Trophoblast cell (in vitro differentiated cells and primary cell): ENCODE data around the gene ATXN2.
A peak's percentile ranks its signal among the peaks of the same experiment; 100 is the strongest.

ENCODE experiments used
- DNase-seq, 2 donors: peaks; one replicate each; pipeline ENCODE4 v3.0.0-alpha.2; 2016
- H2AFZ ChIP-seq: 2 replicates; pipeline ENCODE4 v1.6.1; 2013; ENCODE audit warnings: low read length, moderate library complexity, mild to moderate bottlenecking; ENCODE audit not compliant: insufficient read depth, poor library complexity
- H2AK5ac ChIP-seq: 2 replicates; pipeline ENCODE4 v1.6.1; 2013; ENCODE audit warnings: mild to moderate bottlenecking, low read length
- H2BK120ac ChIP-seq: 2 replicates; pipeline ENCODE4 v1.6.1; 2013; ENCODE audit warnings: low read length, mild to moderate bottlenecking, moderate library complexity; ENCODE audit not compliant: insufficient read depth, poor library complexity
- H2BK12ac ChIP-seq: 2 replicates; pipeline ENCODE4 v1.6.1; 2013; ENCODE audit warnings: mild to moderate bottlenecking, low read length, moderate library complexity
- H2BK5ac ChIP-seq: 2 replicates; pipeline ENCODE4 v1.6.1; 2013; ENCODE audit warnings: low read length, low read depth, moderate library complexity, mild to moderate bottlenecking; ENCODE audit not compliant: poor library complexity
- H3K14ac ChIP-seq: 2 replicates; pipeline ENCODE4 v1.6.1; 2013; ENCODE audit warnings: mild to moderate bottlenecking, low read length
- H3K18ac ChIP-seq: 2 replicates; pipeline ENCODE4 v1.6.1; 2013; ENCODE audit warnings: mild to moderate bottlenecking, low read length
- H3K23ac ChIP-seq: 2 replicates; pipeline ENCODE4 v1.6.1; 2013; ENCODE audit warnings: low read length
- H3K27ac ChIP-seq: 2 replicates; pipeline ENCODE4 v1.5.1; 2013; ENCODE audit warnings: low read depth, mild to moderate bottlenecking, inconsistent platforms, low read length, moderate library complexity
- H3K27me3 ChIP-seq: 2 replicates; pipeline ENCODE4 v1.6.1; 2013; ENCODE audit warnings: inconsistent platforms, mild to moderate bottlenecking, low read length, moderate library complexity; ENCODE audit not compliant: insufficient read depth
- H3K36me3 ChIP-seq, 2 experiments: 1 replicate in 1 of 2; 2 replicates in 1 of 2; pipeline ENCODE4 v1.6.1; 2013; ENCODE audit warnings: low read length in 2 of 2, mild to moderate bottlenecking in 2 of 2, moderate library complexity in 1 of 2; ENCODE audit not compliant: insufficient read depth in 2 of 2, control insufficient read depth in 1 of 2
- H3K4ac ChIP-seq: 2 replicates; pipeline ENCODE4 v1.6.1; 2013; ENCODE audit warnings: low read depth, mild to moderate bottlenecking, low read length, moderate library complexity
- H3K4me1 ChIP-seq, 2 experiments: 1 replicate in 1 of 2; 2 replicates in 1 of 2; pipeline ENCODE4 v1.6.1; 2013; ENCODE audit warnings: low read length in 2 of 2, mild to moderate bottlenecking in 2 of 2, moderate library complexity in 1 of 2; ENCODE audit not compliant: insufficient read depth in 2 of 2, control insufficient read depth in 1 of 2
- H3K4me2 ChIP-seq: 2 replicates; pipeline ENCODE4 v1.6.1; 2013; ENCODE audit warnings: inconsistent platforms, mild to moderate bottlenecking, low read length, moderate library complexity
- H3K4me3 ChIP-seq: 2 replicates; pipeline ENCODE4 v1.5.1; 2013; ENCODE audit warnings: mild to moderate bottlenecking, low read depth, low read length, inconsistent platforms
- H3K79me1 ChIP-seq: one replicate; pipeline ENCODE4 v1.6.1; 2013; ENCODE audit warnings: low read length
- H3K79me2 ChIP-seq: 2 replicates; pipeline ENCODE4 v1.6.1; 2013; ENCODE audit warnings: low read length, mild to moderate bottlenecking; ENCODE audit not compliant: control insufficient read depth, insufficient read depth, poor library complexity
- H3K9ac ChIP-seq: 2 replicates; pipeline ENCODE4 v1.6.1; 2013; ENCODE audit warnings: mild to moderate bottlenecking, low read length
- H3K9me3 ChIP-seq: 2 replicates; pipeline ENCODE4 v1.6.1; 2013; ENCODE audit warnings: low read depth, mild to moderate bottlenecking, control low read depth, inconsistent platforms, low read length; ENCODE audit not compliant: insufficient read depth
- H4K12ac ChIP-seq: 2 replicates; pipeline ENCODE4 v1.6.1; 2013; ENCODE audit warnings: low read depth, mild to moderate bottlenecking, low read length, moderate library complexity
- H4K8ac ChIP-seq: 2 replicates; pipeline ENCODE4 v1.6.1; 2013; ENCODE audit warnings: low read depth, mild to moderate bottlenecking, low read length, moderate library complexity
- H4K91ac ChIP-seq: one replicate; pipeline ENCODE4 v1.6.1; 2013; ENCODE audit warnings: low read depth, mild to moderate bottlenecking, low read length, moderate library complexity
- WGBS: extraction: QIAGEN DNeasy Blood & Tissue Kit; methylation state at CpG from one replicate; pipeline ENCODE4 v1.1.7; 2013; ENCODE audit warnings: missing lambda C conversion rate; ENCODE audit not compliant: insufficient read length, insufficient coverage; ENCODE audit errors: extremely low coverage; 5-methylcytosine and 5-hydroxymethylcytosine counted together

ATXN2 gene

DNA sequence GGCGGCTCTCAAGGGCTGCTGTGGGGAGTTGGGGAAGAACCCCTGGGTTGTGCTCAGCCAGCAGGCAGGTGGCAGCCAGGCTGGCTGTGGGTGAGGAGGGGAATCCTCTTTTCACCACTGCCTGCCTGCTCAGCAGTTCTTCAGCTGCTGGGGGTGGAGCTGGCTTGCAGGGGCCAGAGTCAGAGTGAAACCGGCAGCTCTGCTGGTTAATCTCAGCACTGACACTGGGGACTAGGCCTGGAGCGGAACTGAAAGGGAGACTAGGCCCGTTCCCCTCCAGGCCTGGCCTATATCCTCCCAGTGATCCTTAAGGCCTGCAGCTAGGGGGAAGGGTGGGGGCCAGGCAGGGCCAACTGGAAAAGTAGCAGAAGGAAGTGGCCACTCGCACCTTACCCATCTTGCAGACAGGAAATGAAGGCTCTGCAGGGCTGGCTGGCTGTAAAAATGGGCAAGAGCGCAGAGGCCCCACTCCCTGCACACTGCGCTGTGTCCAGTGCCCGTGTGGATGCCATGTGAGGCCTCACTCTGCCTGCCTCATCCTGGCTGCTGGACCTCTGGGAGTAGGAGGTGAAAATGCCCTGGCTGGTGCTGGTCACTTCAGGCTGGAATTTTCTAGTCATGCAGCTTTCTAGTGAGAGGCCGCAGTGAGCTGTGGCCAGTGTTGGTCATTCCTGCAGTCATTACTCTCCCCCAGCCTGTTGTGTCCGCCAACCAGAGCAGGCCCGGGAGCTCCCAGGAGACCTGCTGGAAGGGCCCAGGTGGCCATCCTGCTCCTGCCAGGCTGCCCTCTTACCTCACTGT is 154.0 kb downstream of the ATXN2 start:
- H3K18ac ChIP-seq, result peak overlapping the region; percentile 17
- H3K23ac ChIP-seq, result no peak overlapping the region
- H3K79me2 ChIP-seq, result no peaks in the 10 kb centered on the region
- H4K8ac ChIP-seq, result peak overlapping the region; percentile 11
- peak overlapping the region; percentile 41 for H3K27ac ChIP-seq
- peak overlapping the region; percentile 36 for H3K14ac ChIP-seq
- no peak overlapping the region for H3K4me2 ChIP-seq
- peaks cover 8% of the 10 kb centered on the region for H3K79me1 ChIP-seq
- H2BK5ac ChIP-seq, result no peak overlapping the region
- H3K9me3 ChIP-seq, result no peaks in the 10 kb centered on the region
- no CpG with 5 or more reads among the region's 11 CpGs for WGBS
- no peak overlapping the region for H3K9ac ChIP-seq
- H4K12ac ChIP-seq, result no peak overlapping the region
- H3K4ac ChIP-seq, result no peak overlapping the region
- H2BK120ac ChIP-seq, result peak overlapping the region; percentile 9
- no peak overlapping the region for H3K4me3 ChIP-seq
- DNase-seq, result peak in 1 of 2 donors; percentile 35
- no peaks in the 10 kb centered on the region for H3K27me3 ChIP-seq
- peaks cover 38 to 55% of the 10 kb centered on the region in 2 experiments for H3K36me3 ChIP-seq
- no peak overlapping the region for H4K91ac ChIP-seq
- no peak overlapping the region for H2BK12ac ChIP-seq
- H2AFZ ChIP-seq, result peak overlapping the region; percentile 10
- H3K4me1 ChIP-seq, result peaks cover 26 to 28% of the 10 kb centered on the region in 2 experiments
- H2AK5ac ChIP-seq, result no peak overlapping the region

DNA sequence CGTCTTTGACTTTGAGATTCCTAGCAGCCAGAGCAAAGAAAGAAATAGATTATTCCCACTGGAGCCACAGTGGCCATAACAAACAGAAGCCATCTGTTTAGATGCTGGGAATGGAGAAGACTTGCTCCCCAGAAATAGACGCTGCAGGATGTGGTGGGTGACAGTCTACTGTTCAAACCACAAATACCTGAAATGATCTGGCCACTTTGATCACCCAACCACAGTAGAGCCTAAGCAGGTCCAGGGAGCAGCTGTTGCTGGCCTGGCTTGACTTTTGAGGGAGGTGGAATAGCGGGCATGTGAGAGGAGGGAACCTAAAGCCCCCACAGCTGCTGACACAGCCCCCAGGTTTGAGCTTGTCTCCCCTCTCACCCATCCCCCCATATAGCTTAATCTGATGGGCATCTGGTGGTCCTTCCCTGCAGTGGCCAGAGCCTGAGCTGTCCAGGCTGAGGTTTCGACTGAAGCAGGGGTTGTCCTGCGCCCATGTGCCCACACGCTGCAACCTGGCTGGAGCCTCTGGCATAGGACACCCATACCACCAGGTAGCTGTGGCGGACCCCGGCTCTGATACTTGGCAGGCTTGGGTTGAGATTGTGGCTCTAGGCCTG is 154.7 kb downstream of the ATXN2 start:
- H2AK5ac ChIP-seq, result no peak overlapping the region
- peaks cover 34 to 55% of the 10 kb centered on the region in 2 experiments for H3K36me3 ChIP-seq
- H3K23ac ChIP-seq, result no peak overlapping the region
- no peak overlapping the region for H2BK12ac ChIP-seq
- no peak overlapping the region for H3K9ac ChIP-seq
- no peak overlapping the region for H2BK120ac ChIP-seq
- DNase-seq, result no peak
- no peak overlapping the region for H4K12ac ChIP-seq
- no CpG with 5 or more reads among the region's 8 CpGs for WGBS
- H3K79me2 ChIP-seq, result no peaks in the 10 kb centered on the region
- H3K14ac ChIP-seq, result no peak overlapping the region
- H4K8ac ChIP-seq, result no peak overlapping the region
- no peak overlapping the region for H3K4ac ChIP-seq
- H3K4me2 ChIP-seq, result no peak overlapping the region
- H2BK5ac ChIP-seq, result no peak overlapping the region
- H3K27me3 ChIP-seq, result no peaks in the 10 kb centered on the region
- H4K91ac ChIP-seq, result no peak overlapping the region
- peak overlapping the region; percentile 31 for H3K27ac ChIP-seq
- peaks cover 8% of the 10 kb centered on the region for H3K79me1 ChIP-seq
- H3K4me1 ChIP-seq, result peaks cover 26 to 28% of the 10 kb centered on the region in 2 experiments
- no peak overlapping the region for H2AFZ ChIP-seq
- no peaks in the 10 kb centered on the region for H3K9me3 ChIP-seq
- H3K18ac ChIP-seq, result no peak overlapping the region
- no peak overlapping the region for H3K4me3 ChIP-seq

DNA sequence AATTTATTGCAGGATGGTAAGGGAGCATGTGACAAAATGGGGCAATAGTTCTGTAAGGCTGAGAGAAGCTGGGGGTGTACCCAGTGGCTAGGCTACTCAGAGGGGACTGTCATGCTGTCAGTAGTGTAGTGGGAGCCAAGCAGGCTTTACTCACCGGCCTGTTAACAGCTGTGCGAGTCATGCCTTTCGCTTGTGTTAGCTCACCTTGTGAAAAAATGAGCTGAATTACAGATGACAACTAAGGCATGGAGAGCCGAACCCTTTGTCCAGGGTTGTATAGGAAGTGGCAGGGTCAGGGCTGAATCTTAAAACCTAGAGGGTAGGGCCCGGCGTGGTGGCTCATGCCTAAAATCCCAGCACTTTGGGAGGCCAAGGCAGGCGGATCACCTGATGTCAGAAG is 155.5 kb downstream of the ATXN2 start:
- no peak overlapping the region for H3K14ac ChIP-seq
- no peaks in the 10 kb centered on the region for H3K79me2 ChIP-seq
- H3K79me1 ChIP-seq, result peaks cover 8% of the 10 kb centered on the region
- H3K27me3 ChIP-seq, result no peaks in the 10 kb centered on the region
- no peak overlapping the region for H2AK5ac ChIP-seq
- H3K9me3 ChIP-seq, result no peaks in the 10 kb centered on the region
- no peak overlapping the region for H4K8ac ChIP-seq
- no CpG with 5 or more reads among the region's 7 CpGs for whole genome bisulfite sequencing
- no peak overlapping the region for H4K91ac ChIP-seq
- H3K18ac ChIP-seq, result no peak overlapping the region
- no peak overlapping the region for H2BK5ac ChIP-seq
- no peak overlapping the region for H2BK120ac ChIP-seq
- H3K9ac ChIP-seq, result no peak overlapping the region
- peaks cover 26 to 28% of the 10 kb centered on the region in 2 experiments for H3K4me1 ChIP-seq
- H3K36me3 ChIP-seq, result peaks cover 31 to 52% of the 10 kb centered on the region in 2 experiments
- no peak overlapping the region for H4K12ac ChIP-seq
- H3K27ac ChIP-seq, result no peak overlapping the region
- no peak overlapping the region for H3K4ac ChIP-seq
- no peak overlapping the region for H2AFZ ChIP-seq
- H3K4me2 ChIP-seq, result no peak overlapping the region
- H3K4me3 ChIP-seq, result no peak overlapping the region
- no peak overlapping the region for H2BK12ac ChIP-seq
- no peak overlapping the region for H3K23ac ChIP-seq
- DNase-seq, result peak; percentile 32 to 40

DNA sequence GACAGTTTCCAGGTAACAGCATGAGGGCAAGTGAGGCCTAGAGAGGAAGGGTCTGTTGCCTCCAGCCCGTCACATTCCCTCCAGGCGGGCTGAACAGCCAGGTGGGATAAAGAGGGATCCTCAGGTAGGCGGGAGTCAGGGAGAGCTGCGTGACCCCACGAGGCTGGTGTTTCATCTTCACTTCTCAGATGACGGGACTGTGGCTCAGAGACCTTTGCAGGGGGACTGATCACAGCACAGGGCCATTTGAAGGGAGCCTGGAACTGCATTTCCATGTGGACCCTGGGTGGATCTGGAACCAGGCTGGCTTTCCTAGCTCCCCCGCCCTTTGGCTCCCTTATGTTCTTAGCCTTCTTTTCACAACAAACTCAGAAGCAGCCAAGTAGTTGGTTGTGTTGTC is 156.0 kb downstream of the ATXN2 start:
- Histone ChIP-seq H2BK12ac (no peak overlapping the region), H3K4ac (no peak overlapping the region), H4K12ac (no peak overlapping the region), H3K79me1 (peaks cover 8% of the 10 kb centered on the region), H3K4me3 (no peak overlapping the region), H3K36me3 (peaks cover 28 to 47% of the 10 kb centered on the region in 2 experiments), H2BK120ac (no peak overlapping the region), H4K8ac (no peak overlapping the region), H3K27me3 (no peaks in the 10 kb centered on the region), H3K9me3 (no peaks in the 10 kb centered on the region), H3K4me1 (peaks cover 26 to 28% of the 10 kb centered on the region in 2 experiments), H3K14ac (no peak overlapping the region), H3K4me2 (no peak overlapping the region), H3K9ac (no peak overlapping the region), H3K27ac (no peak overlapping the region), H4K91ac (no peak overlapping the region), H2BK5ac (peak overlapping the region; percentile 7), H3K23ac (no peak overlapping the region), H2AFZ (no peak overlapping the region), H3K18ac (no peak overlapping the region), H2AK5ac (no peak overlapping the region), H3K79me2 (no peaks in the 10 kb centered on the region)
- no peak for DNase-seq
- WGBS, result no CpG with 5 or more reads among the region's 7 CpGs
